GM12873 (cell line): ENCODE measurements around the gene PRKG2.

Experiments
- TF ChIP-seq, protein P1 (sequence below): IDR thresholded peaks from 2 replicates; pipeline ENCODE4 v1.5.1; 2012; ENCODE audit warnings: low read depth, mild to moderate bottlenecking, moderate library complexity, low read length, control low read depth; ENCODE audit not compliant: insufficient read depth; ENCODE audit errors: missing control alignments

Gene PRKG2

DNA sequence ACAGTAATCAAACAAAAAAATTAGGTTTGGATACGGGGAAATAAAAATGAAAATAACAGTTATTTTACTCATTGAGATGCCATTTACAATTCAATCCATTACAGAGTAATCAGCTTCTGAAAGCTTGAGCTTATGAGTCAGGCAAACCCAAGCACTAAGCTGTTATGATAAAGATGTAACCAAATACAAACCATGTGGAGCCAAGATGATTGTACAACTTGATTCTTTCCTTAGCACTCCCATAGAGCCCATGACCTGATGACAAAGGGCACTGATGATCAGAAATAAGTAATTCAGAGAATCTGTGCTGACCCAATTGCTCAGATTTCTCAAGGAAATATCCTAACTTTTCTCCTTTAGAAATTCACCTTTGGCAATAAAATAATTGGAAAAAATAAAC lies 40.5 kb upstream of the PRKG2 start:
- TF ChIP-seq, protein P1, sequence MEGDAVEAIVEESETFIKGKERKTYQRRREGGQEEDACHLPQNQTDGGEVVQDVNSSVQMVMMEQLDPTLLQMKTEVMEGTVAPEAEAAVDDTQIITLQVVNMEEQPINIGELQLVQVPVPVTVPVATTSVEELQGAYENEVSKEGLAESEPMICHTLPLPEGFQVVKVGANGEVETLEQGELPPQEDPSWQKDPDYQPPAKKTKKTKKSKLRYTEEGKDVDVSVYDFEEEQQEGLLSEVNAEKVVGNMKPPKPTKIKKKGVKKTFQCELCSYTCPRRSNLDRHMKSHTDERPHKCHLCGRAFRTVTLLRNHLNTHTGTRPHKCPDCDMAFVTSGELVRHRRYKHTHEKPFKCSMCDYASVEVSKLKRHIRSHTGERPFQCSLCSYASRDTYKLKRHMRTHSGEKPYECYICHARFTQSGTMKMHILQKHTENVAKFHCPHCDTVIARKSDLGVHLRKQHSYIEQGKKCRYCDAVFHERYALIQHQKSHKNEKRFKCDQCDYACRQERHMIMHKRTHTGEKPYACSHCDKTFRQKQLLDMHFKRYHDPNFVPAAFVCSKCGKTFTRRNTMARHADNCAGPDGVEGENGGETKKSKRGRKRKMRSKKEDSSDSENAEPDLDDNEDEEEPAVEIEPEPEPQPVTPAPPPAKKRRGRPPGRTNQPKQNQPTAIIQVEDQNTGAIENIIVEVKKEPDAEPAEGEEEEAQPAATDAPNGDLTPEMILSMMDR, result no peak

DNA sequence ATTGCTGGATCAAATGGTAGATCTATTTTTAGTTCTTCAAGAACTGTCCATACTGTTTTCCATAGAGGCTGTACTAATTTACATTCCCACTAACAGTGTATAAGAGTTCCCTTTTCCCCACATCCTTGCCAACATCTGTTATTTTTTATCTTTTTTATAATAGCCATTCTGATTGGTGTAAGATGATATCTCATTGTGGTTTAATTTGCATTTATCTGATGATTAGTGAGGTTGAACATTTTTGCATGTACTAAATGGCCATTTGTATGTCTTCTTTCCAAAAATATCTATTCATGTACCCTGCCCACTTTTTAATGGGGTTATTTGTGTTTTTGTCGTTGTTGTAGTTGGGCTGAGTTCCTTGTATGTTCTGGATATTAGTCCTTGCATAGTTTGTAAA lies 35.4 kb upstream of the PRKG2 start:
- TF ChIP-seq, protein P1, result no peak

DNA sequence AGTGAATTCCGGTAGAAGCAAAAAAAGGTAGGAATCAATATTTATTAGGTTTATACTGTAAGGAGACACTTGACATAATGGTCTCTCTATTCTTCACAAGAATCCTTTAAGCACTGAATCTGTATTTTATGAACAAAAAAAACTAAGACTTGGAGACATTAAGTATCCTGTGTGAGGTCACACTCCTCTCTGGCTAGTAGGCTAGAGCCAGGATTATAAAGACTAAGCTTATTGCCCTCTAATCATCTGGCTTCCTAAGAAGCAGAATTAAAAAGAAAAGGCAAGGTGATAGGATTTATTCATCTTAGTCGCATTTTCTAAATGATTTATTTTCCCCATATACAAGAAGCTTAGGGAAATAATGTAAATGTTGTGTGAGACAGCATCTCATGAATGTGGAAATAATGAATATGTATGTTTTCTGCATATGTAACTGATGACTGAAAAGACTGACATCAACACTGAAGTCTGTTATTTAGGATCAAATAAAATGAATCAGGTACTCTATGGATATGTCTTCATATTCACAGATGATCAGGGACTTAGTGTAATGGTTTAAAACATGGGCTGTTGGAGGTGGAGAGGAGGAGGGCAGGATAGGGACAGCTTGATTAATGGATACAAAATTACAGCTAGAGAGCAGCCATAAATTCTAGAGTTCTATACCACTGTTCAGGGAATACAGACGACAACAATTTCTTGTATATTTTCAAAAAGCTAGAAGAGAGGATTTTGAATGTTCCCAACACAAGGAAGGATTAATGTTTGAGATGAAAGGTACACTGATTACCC lies 30.4 kb upstream of the PRKG2 start:
- TF ChIP-seq, protein P1, result no peak

DNA sequence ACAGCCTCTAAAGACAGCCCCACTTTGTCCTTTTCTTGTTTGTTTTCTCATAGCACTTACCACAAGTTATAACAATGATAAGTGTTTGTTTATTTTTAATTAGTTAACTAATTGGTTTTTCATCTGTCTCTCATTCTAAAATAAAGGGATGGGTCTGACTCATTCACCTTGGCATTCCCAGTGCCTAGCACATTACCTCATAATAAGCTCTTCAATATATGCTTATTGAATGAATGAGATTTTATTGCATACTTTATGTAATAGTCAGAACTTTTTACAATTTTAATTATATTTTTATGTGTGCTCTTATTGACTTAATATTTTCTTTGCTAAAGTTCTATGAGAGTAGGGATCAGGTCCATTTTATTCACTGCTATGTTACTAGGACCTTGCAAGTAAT lies 22.8 kb upstream of the PRKG2 start:
- TF ChIP-seq, protein P1, result no peak

DNA sequence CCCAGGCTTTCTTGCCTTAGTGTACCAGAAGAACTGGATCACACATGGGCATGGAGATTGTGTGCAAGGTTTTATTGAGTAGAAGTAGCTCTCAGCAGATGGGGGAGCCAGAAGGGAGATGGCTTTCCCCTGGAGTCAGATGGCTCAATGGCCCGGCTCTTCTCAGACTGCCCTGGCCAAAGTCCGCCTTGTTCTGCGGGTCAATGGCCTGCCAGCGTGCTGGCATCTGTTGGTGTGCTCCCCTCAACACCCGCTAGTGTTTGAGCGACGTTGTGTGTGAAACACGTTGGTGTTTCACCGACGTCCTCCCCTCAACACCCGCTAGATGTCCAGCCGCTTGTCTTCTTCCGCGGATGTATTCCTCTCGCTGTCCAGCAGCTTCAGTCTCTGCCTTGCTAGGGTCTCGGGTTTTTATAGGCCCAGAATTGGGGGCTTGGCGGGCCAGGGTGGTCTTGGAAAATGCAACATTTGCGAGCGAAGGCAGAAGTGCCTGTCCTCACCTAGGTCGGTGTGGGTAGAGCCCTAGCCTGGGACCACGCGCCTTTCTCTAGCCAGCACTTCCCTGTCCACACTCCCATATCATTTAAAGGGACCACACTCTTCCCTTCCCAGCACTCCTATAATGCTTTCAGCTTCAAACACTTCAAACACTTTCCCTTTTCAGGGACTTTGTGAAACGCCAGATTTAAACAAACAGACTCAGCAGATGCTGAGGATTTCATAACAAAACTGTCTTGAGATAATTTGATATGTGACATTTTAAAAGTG lies 21.1 kb upstream of the PRKG2 start:
- TF ChIP-seq, protein P1, result no peak

DNA sequence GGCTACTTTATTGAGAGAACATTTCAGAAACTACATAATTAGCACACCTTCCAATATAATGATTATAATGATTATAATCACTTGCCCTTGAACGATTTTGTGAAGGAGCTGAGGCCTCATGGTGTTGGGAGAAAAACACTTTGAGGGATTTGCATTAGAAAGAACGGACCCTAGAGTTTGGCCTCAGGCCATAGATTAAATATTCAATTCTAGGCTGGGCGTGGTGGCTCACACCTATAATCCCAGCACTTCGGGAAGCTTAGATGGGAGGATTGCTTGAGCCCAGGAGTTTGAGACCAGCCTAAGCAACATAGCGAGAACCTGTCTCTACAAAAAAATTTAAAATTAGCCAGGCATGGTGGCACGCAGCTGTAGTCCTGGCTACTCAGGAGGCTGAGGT lies 12.9 kb upstream of the PRKG2 start:
- TF ChIP-seq, protein P1, result no peak

DNA sequence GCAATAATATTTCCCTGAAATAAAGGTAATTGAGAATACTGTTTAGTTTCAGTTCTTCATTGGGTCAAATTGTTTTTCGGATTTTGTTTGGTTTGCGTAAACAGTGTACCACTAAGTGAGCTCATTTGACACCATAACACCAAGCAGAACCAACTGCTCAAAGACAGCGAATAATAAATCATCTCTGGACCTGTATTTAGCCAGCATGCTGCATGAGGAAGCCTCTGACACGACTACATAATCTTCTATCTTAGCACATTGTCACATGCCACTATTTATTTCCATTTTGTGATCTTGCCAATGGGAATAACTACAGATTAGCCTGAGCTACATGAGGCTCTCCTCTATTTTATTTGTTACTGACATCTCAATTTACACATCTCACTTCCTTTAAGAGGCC lies 12.1 kb upstream of the PRKG2 start:
- TF ChIP-seq, protein P1, result no peak
